ENCODE measurements around the gene FXYD7.
A peak's percentile ranks its signal among the peaks of the same experiment; 100 is the strongest.

The FXYD7 gene

DNA sequence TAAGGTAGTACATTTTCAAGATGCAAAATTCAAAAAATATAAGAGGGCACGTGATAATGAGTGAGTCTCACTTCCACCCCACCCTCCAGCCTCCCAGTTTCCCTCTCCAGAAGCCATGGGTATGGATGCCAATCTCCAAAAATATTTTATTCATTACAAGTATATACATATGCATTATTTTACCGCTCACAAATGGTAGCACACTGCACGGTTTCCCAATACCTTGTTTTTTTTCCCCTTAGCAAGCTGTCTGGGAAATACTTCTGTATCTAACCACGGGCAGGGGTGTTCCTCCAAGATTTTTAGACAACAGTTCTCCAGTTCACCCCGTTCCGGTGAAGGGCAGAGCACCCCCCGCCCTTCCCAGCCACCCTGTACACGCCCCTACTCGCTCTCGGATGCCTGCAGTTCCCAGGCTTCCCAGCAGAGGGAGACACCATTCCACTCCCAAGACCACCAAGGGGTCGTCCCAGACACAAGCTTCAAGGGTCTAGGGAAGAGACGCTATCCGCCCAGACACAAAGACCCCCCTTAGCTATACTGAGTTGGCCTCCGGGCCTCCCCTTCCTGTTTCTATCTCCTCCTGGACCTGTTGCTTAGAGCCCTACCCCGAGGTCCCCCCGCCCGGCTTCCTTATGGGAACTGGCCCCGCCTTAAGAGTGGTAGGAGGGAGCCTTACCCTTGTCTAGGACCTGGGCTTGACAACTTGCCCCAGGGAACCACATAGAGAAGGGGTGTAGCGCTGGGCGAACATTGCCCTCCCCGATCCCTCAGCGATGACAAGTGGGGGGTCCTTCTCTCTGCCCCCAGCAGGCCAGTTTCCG lies 28.5 kb upstream of the FXYD7 start:
- peak overlapping the region; percentile 29 to 55 for H3K27ac ChIP-seq
- H3K4me3 ChIP-seq = peak overlapping the region; percentile 13 to 50

GRCh38 chr19:35115177-35115951 lies 27.7 kb upstream of the FXYD7 start, which contains the start of gene FXYD3:
FXYD3 (plus strand) TSS chr19:35115823; CDS start chr19:35119377, 3,554 bp downstream.
- H3K36me3 ChIP-seq = no peaks in the 10 kb centered on the region
- intact Hi-C loops (cut with DNase I; ENCODE audit: low total_unique reads) = loop anchor here (2.0 kb wide), 1 partner anchor 19 kb away; the partner anchor contains the start of gene LGI4
- no peak for DNase-seq
- peak within 1 kb of the TSS; percentile 29 to 55 for H3K27ac ChIP-seq
- peak within 1 kb of the TSS; percentile 13 to 50 for H3K4me3 ChIP-seq
- H3K4me1 ChIP-seq = peaks cover 0 to 23% (median 10%) of the 10 kb centered on the region in 4 donors
- TF ChIP-seq, protein P1, sequence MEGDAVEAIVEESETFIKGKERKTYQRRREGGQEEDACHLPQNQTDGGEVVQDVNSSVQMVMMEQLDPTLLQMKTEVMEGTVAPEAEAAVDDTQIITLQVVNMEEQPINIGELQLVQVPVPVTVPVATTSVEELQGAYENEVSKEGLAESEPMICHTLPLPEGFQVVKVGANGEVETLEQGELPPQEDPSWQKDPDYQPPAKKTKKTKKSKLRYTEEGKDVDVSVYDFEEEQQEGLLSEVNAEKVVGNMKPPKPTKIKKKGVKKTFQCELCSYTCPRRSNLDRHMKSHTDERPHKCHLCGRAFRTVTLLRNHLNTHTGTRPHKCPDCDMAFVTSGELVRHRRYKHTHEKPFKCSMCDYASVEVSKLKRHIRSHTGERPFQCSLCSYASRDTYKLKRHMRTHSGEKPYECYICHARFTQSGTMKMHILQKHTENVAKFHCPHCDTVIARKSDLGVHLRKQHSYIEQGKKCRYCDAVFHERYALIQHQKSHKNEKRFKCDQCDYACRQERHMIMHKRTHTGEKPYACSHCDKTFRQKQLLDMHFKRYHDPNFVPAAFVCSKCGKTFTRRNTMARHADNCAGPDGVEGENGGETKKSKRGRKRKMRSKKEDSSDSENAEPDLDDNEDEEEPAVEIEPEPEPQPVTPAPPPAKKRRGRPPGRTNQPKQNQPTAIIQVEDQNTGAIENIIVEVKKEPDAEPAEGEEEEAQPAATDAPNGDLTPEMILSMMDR (IDR thresholded peaks at IDR 0.05) = no peak
- H3K9me3 ChIP-seq = no peaks in the 10 kb centered on the region
- H3K27me3 ChIP-seq = no peaks in the 10 kb centered on the region

More for the DNA sequence above, 28.5 kb upstream of the FXYD7 start:
- peak; percentile 68 to 82 for DNase-seq
- intact Hi-C loops (cut with DNase I; ENCODE audit: low total_unique reads) = loop anchor here (2.0 kb wide), 1 partner anchor 20 kb away; the partner anchor contains the start of gene LGI4
- Histone ChIP-seq H3K4me1 (peaks cover 0 to 15% (median 10%) of the 10 kb centered on the region in 4 donors), H3K27me3 (peaks cover 0 to 4% of the 10 kb centered on the region in 2 donors), H3K9me3 (no peaks in the 10 kb centered on the region), H3K36me3 (no peaks in the 10 kb centered on the region)
- TF ChIP-seq, protein P1 (IDR thresholded peaks at IDR 0.05) = peak; percentile 96 to 99

GRCh38 chr19:35116072-35116801 lies 26.8 kb upstream of the FXYD7 start:
- H3K27me3 ChIP-seq = no peaks in the 10 kb centered on the region
- intact Hi-C loops (cut with DNase I; ENCODE audit: low total_unique reads) = no loop called here
- no peak overlapping the region for H3K4me3 ChIP-seq
- H3K36me3 ChIP-seq = peaks cover 0 to 2% (median 0%) of the 10 kb centered on the region in 3 donors
- H3K9me3 ChIP-seq = no peaks in the 10 kb centered on the region
- no peak overlapping the region for H3K27ac ChIP-seq
- no peak for DNase-seq
- peaks cover 0 to 32% (median 10%) of the 10 kb centered on the region in 4 donors for H3K4me1 ChIP-seq
- TF ChIP-seq, protein P1 (IDR thresholded peaks at IDR 0.05) = no peak

DNA sequence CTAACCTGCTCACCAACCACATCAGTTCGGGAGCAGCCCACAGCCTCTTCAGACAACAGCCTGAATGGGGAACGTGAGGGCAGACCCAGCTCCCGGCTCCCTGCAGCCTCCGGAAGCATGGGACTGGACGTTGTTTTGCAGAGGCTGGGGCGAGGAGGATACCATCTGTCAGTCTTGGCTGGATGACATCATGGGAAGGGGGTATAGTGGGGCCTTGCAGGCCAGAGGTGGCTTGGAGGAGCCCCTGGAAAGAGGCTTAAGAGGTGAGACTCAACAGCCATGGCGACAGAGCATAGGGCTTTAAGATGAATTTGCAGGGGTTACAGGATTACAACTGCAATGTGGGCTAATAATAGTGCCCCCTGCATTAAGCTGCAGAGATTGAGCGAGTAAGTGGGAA lies 25.9 kb upstream of the FXYD7 start:
- peaks cover 0 to 5% (median 0%) of the 10 kb centered on the region in 3 donors for H3K36me3 ChIP-seq
- H3K9me3 ChIP-seq = no peaks in the 10 kb centered on the region
- DNase-seq = no peak
- no peak overlapping the region for H3K4me3 ChIP-seq
- H3K27ac ChIP-seq = no peak overlapping the region
- peaks cover 0 to 33% (median 10%) of the 10 kb centered on the region in 4 donors for H3K4me1 ChIP-seq
- intact Hi-C loops (cut with DNase I; ENCODE audit: low total_unique reads) = no loop called here
- TF ChIP-seq, protein P1 (IDR thresholded peaks at IDR 0.05) = no peak
- H3K27me3 ChIP-seq = no peaks in the 10 kb centered on the region

- no peak for DNase-seq
- no peak overlapping the region for H3K27ac ChIP-seq
- no peaks in the 10 kb centered on the region for H3K9me3 ChIP-seq
- H3K27me3 ChIP-seq = no peaks in the 10 kb centered on the region
- peaks cover 0 to 5% (median 0%) of the 10 kb centered on the region in 3 donors for H3K36me3 ChIP-seq
- H3K4me1 ChIP-seq = peaks cover 6 to 40% (median 13%) of the 10 kb centered on the region in 4 donors
- TF ChIP-seq, protein P1 (IDR thresholded peaks at IDR 0.05) = no peak
- intact Hi-C loops (cut with DNase I; ENCODE audit: low total_unique reads) = no loop called here
- H3K4me3 ChIP-seq = no peak overlapping the region
Observed at GRCh38 chr19:35117799-35118198, 25.3 kb upstream of the FXYD7 start.

All from tibial artery (tissue), 4 donors.